IPS-18a (cell line): ENCODE data around the gene TBXT.

Experiments
- H3K27ac ChIP-seq: one replicate; pipeline ENCODE4 v1.5.1; 2013; ENCODE audit warnings: low read length
- H3K27me3 ChIP-seq: one replicate; pipeline ENCODE4 v1.6.1; 2013; ENCODE audit warnings: mild to moderate bottlenecking, low read length; ENCODE audit not compliant: control insufficient read depth, insufficient read depth
- H3K36me3 ChIP-seq: one replicate; pipeline ENCODE4 v1.6.1; 2013; ENCODE audit warnings: low read depth, low read length; ENCODE audit not compliant: control insufficient read depth
- H3K4me1 ChIP-seq: one replicate; pipeline ENCODE4 v1.6.1; 2013; ENCODE audit warnings: low read depth, low read length; ENCODE audit not compliant: control insufficient read depth
- H3K4me3 ChIP-seq: one replicate; pipeline ENCODE4 v1.5.1; 2013; ENCODE audit warnings: low read length
- H3K9ac ChIP-seq: one replicate; pipeline ENCODE4 v1.6.1; 2013; ENCODE audit warnings: mild to moderate bottlenecking, low read length, moderate library complexity
- H3K9me3 ChIP-seq: one replicate; pipeline ENCODE4 v1.6.1; 2013; ENCODE audit warnings: low read depth, low read length; ENCODE audit not compliant: control insufficient read depth

Gene TBXT

GRCh38 chr6:166168616-166169548 lies 1.2 kb upstream of the TBXT start:
- H3K27me3 ChIP-seq: peaks cover 99% of the 10 kb centered on the region
- no peaks in the 10 kb centered on the region for H3K9me3 ChIP-seq
- no peak overlapping the region for H3K9ac ChIP-seq
- no peaks in the 10 kb centered on the region for H3K36me3 ChIP-seq
- peaks cover 31% of the 10 kb centered on the region for H3K4me1 ChIP-seq
- H3K27ac ChIP-seq: no peak overlapping the region
- H3K4me3 ChIP-seq: peak overlapping the region; percentile 67

GRCh38 chr6:166167258-166167731 lies 356 bp downstream of the TBXT start:
- no peaks in the 10 kb centered on the region for H3K9me3 ChIP-seq
- H3K27me3 ChIP-seq: peaks cover 99% of the 10 kb centered on the region
- peaks cover 20% of the 10 kb centered on the region for H3K4me1 ChIP-seq
- H3K4me3 ChIP-seq: peak overlapping the region; percentile 67
- H3K9ac ChIP-seq: no peak overlapping the region
- no peak overlapping the region for H3K27ac ChIP-seq
- no peaks in the 10 kb centered on the region for H3K36me3 ChIP-seq

GRCh38 chr6:166166314-166167257 lies 1.1 kb downstream of the TBXT start:
- H3K4me1 ChIP-seq: peaks cover 20% of the 10 kb centered on the region
- H3K9ac ChIP-seq: no peak overlapping the region
- no peaks in the 10 kb centered on the region for H3K9me3 ChIP-seq
- H3K27me3 ChIP-seq: peaks cover 98% of the 10 kb centered on the region
- H3K4me3 ChIP-seq: peak overlapping the region; percentile 67
- no peaks in the 10 kb centered on the region for H3K36me3 ChIP-seq
- H3K27ac ChIP-seq: no peak overlapping the region

- Histone ChIP-seq H3K9me3 (no peaks in the 10 kb centered on the region), H3K27ac (no peak overlapping the region), H3K4me1 (peaks cover 20% of the 10 kb centered on the region), H3K9ac (no peak overlapping the region), H3K27me3 (peaks cover 89% of the 10 kb centered on the region), H3K4me3 (peak overlapping the region; percentile 67), H3K36me3 (no peaks in the 10 kb centered on the region)
Observed at GRCh38 chr6:166165558-166166313, 1.9 kb downstream of the TBXT start.

GRCh38 chr6:166162599-166163342 lies 4.9 kb downstream of the TBXT start:
- no peak overlapping the region for H3K9ac ChIP-seq
- H3K27me3 ChIP-seq: peaks cover 64% of the 10 kb centered on the region
- H3K9me3 ChIP-seq: no peaks in the 10 kb centered on the region
- no peak overlapping the region for H3K27ac ChIP-seq
- H3K4me3 ChIP-seq: no peak overlapping the region
- no peaks in the 10 kb centered on the region for H3K36me3 ChIP-seq
- peaks cover 9% of the 10 kb centered on the region for H3K4me1 ChIP-seq

- H3K36me3 ChIP-seq: no peaks in the 10 kb centered on the region
- H3K9me3 ChIP-seq: no peaks in the 10 kb centered on the region
- no peaks in the 10 kb centered on the region for H3K4me1 ChIP-seq
- H3K27me3 ChIP-seq: peaks cover 17% of the 10 kb centered on the region
- no peak overlapping the region for H3K9ac ChIP-seq
- no peak overlapping the region for H3K4me3 ChIP-seq
- H3K27ac ChIP-seq: no peak overlapping the region
Observed at GRCh38 chr6:166157930-166158617, 9.6 kb downstream of the TBXT start.

- Histone ChIP-seq H3K4me1 (no peaks in the 10 kb centered on the region), H3K4me3 (no peak overlapping the region)
Observed at GRCh38 chr6:166156942-166157341, 10.7 kb downstream of the TBXT start.

GRCh38 chr6:166153966-166154365 lies 13.7 kb downstream of the TBXT start:
- Histone ChIP-seq H3K4me1 (no peaks in the 10 kb centered on the region), H3K27me3 (no peaks in the 10 kb centered on the region), H3K4me3 (no peak overlapping the region), H3K9ac (no peak overlapping the region), H3K27ac (no peak overlapping the region), H3K9me3 (peaks cover 2% of the 10 kb centered on the region), H3K36me3 (no peaks in the 10 kb centered on the region)

More at GRCh38 chr6:166156942-166157341, 10.7 kb downstream of the TBXT start:
- Histone ChIP-seq H3K9me3 (no peaks in the 10 kb centered on the region), H3K9ac (no peak overlapping the region), H3K27ac (no peak overlapping the region), H3K27me3 (peaks cover 6% of the 10 kb centered on the region), H3K36me3 (no peaks in the 10 kb centered on the region)

GRCh38 chr6:166152660-166153059 lies 15.0 kb downstream of the TBXT start:
- Histone ChIP-seq H3K27ac (no peak overlapping the region), H3K36me3 (no peaks in the 10 kb centered on the region), H3K4me1 (no peaks in the 10 kb centered on the region), H3K9me3 (peaks cover 2% of the 10 kb centered on the region), H3K27me3 (no peaks in the 10 kb centered on the region), H3K4me3 (no peak overlapping the region), H3K9ac (no peak overlapping the region)

GRCh38 chr6:166151798-166152197 lies 15.9 kb downstream of the TBXT start:
- no peak overlapping the region for H3K4me3 ChIP-seq
- H3K9ac ChIP-seq: no peak overlapping the region
- H3K9me3 ChIP-seq: peaks cover 2% of the 10 kb centered on the region
- H3K27me3 ChIP-seq: no peaks in the 10 kb centered on the region
- H3K4me1 ChIP-seq: no peaks in the 10 kb centered on the region
- H3K27ac ChIP-seq: no peak overlapping the region
- H3K36me3 ChIP-seq: no peaks in the 10 kb centered on the region
